Endodermal cell (in vitro differentiated cells): Measurements from ENCODE around the gene MTM1. TPM values are rescaled to one million over a fixed set of nuclear protein-coding genes. Genes with fewer than 3 reads are reported as not detected.

ENCODE experiments used
- DNase-seq: peaks from one replicate; pipeline ENCODE4 v3.0.0-alpha.2; 2017
- H3K27ac ChIP-seq: 2 replicates; pipeline ENCODE4 v1.5.1; 2013; ENCODE audit warnings: mild to moderate bottlenecking, low read depth, low read length, moderate library complexity
- H3K27me3 ChIP-seq: 2 replicates; pipeline ENCODE4 v1.6.1; 2013; ENCODE audit warnings: mild to moderate bottlenecking, low read length, moderate library complexity; ENCODE audit not compliant: insufficient read depth, control insufficient read depth, poor library complexity, severe bottlenecking
- H3K36me3 ChIP-seq: 2 replicates; pipeline ENCODE4 v1.7.0; 2013; ENCODE audit warnings: mild to moderate bottlenecking, low read length, moderate library complexity; ENCODE audit not compliant: control insufficient read depth, insufficient read depth
- H3K4me1 ChIP-seq: one replicate; pipeline ENCODE4 v1.7.0; 2013; ENCODE audit warnings: low read length; ENCODE audit not compliant: control insufficient read depth, insufficient read depth
- H3K4me3 ChIP-seq: 2 replicates; pipeline ENCODE4 v1.5.1; 2013; ENCODE audit warnings: mild to moderate bottlenecking, low read length, moderate library complexity
- H3K9ac ChIP-seq: 2 replicates; pipeline ENCODE4 v1.6.1; 2013; ENCODE audit warnings: mild to moderate bottlenecking, low read length, moderate library complexity; ENCODE audit not compliant: poor library complexity, severe bottlenecking; ENCODE audit errors: extremely low read depth
- H3K9me3 ChIP-seq: 2 replicates; pipeline ENCODE4 v1.6.1; 2013; ENCODE audit warnings: mild to moderate bottlenecking, low read length, moderate library complexity; ENCODE audit not compliant: control insufficient read depth
- H3K27ac Mint-ChIP-seq: 2 replicates; pipeline ENCODE4 v1.8.0; 2020; ENCODE audit warnings: mixed read lengths
- H3K27me3 Mint-ChIP-seq: 2 replicates; pipeline ENCODE4 v1.8.0; 2021; ENCODE audit warnings: mild to moderate bottlenecking, mixed read lengths; ENCODE audit not compliant: insufficient read depth
- H3K36me3 Mint-ChIP-seq: 2 replicates; pipeline ENCODE4 v1.8.0; 2020; ENCODE audit warnings: low read depth, mixed read lengths
- H3K4me1 Mint-ChIP-seq: 2 replicates; pipeline ENCODE4 v1.8.0; 2020; ENCODE audit warnings: mixed read lengths
- H3K4me3 Mint-ChIP-seq: 2 replicates; pipeline ENCODE4 v1.8.0; 2020; ENCODE audit warnings: mild to moderate bottlenecking, moderate library complexity, mixed read lengths
- H3K9me3 Mint-ChIP-seq: 2 replicates; pipeline ENCODE4 v1.8.0; 2020; ENCODE audit warnings: mild to moderate bottlenecking, mixed read lengths
- CTCF ChIP-seq: fragments of 200-600 bp; sonication (generic); conservative IDR thresholded peaks from 2 replicates; pipeline ENCODE4 v1.5.0; 2021; ENCODE audit warnings: antibody characterized with exemption, mild to moderate bottlenecking
- WGBS, 2 experiments: methylation state at CpG; one replicate each; pipeline versions ENCODE4 v1.1.5 to v1.1.7; 2013; ENCODE audit warnings: missing lambda C conversion rate in 2 of 2, mixed read lengths in 1 of 2; ENCODE audit not compliant: insufficient coverage in 1 of 2, insufficient read length in 1 of 2; 5-methylcytosine and 5-hydroxymethylcytosine counted together
- total RNA-seq, 2 donors: library from RNA; stranded (reverse); fragmentation: NEBNext Ultra II Directional in 1 of 2; extraction: Animal tissue kit (Norgen Biotek cat#: 25700) in 1 of 2; gene quantifications; 2 replicates in 1 of 2; 3 replicates in 1 of 2; pipeline ENCODE4 v1.2.1, GENCODE V29; 2021

The MTM1 gene
- total RNA-seq, 2 donors from 2014 or later = 5.9 to 9.8 TPM

DNA sequence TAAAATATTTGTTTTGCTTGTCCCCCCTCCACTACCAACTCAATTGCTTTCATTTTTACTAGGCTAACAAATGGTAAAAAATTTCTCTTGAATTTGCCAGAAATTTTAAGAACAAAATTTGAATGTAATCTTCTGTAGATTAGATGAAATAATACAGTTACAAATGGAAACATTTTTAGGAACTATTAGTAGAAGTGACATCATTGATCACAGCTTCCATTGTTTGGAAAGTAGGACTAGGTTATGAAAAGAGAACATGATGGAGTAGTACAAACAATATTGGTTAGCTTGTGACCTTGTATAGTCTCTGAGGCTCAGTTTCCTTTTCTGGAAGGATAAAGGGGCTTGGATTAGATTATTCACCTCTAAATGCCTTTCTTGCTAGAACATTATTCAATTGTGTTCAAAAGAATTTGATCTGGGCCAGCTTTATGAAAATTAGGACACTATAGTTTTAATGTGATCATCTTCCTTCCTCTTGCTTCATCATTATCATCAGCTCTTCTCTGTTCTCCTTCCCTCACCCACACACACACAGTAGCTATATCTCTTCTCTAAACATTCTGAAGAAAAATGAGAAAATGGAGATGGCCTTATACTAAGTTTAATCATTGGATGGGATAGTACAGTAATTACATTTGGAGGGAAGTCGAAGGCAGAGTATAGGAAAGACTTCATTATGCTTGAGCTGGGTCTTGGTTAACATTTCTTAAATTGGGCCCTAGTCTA, 134.7 kb downstream of the MTM1 start:
- no peaks in the 10 kb centered on the region for H3K4me1 Mint-ChIP-seq
- no peak overlapping the region for H3K27ac Mint-ChIP-seq
- H3K9me3 ChIP-seq = no peaks in the 10 kb centered on the region
- DNase-seq = no peak
- no peak overlapping the region for H3K27ac ChIP-seq
- TF ChIP-seq CTCF = no peak
- WGBS, 2 experiments = 92% methylated on average over 1 of the region's 1 CpG; no CpG with 5 or more reads in 1 of the 2 experiments
- H3K4me1 ChIP-seq = no peaks in the 10 kb centered on the region
- H3K27me3 Mint-ChIP-seq = no peaks in the 10 kb centered on the region
- H3K4me3 Mint-ChIP-seq = no peak overlapping the region
- peaks cover 25% of the 10 kb centered on the region for H3K9me3 Mint-ChIP-seq
- no peaks in the 10 kb centered on the region for H3K27me3 ChIP-seq
- no peak overlapping the region for H3K9ac ChIP-seq
- peaks cover 12% of the 10 kb centered on the region for H3K36me3 ChIP-seq
- no peak overlapping the region for H3K4me3 ChIP-seq
- peaks cover 11% of the 10 kb centered on the region for H3K36me3 Mint-ChIP-seq

GRCh38 chrX:150703695-150703974, 135.2 kb downstream of the MTM1 start:
- Mint-ChIP-seq H3K36me3 (peaks cover 11% of the 10 kb centered on the region), H3K27ac (no peak overlapping the region), H3K4me1 (no peaks in the 10 kb centered on the region), H3K4me3 (no peak overlapping the region), H3K9me3 (peaks cover 27% of the 10 kb centered on the region), H3K27me3 (no peaks in the 10 kb centered on the region)
- TF ChIP-seq CTCF = no peak
- no peaks in the 10 kb centered on the region for H3K4me1 ChIP-seq
- DNase-seq = no peak
- no peaks in the 10 kb centered on the region for H3K9me3 ChIP-seq
- H3K9ac ChIP-seq = no peak overlapping the region
- H3K36me3 ChIP-seq = peaks cover 12% of the 10 kb centered on the region
- no peak overlapping the region for H3K27ac ChIP-seq
- no peak overlapping the region for H3K4me3 ChIP-seq
- no peaks in the 10 kb centered on the region for H3K27me3 ChIP-seq

DNA sequence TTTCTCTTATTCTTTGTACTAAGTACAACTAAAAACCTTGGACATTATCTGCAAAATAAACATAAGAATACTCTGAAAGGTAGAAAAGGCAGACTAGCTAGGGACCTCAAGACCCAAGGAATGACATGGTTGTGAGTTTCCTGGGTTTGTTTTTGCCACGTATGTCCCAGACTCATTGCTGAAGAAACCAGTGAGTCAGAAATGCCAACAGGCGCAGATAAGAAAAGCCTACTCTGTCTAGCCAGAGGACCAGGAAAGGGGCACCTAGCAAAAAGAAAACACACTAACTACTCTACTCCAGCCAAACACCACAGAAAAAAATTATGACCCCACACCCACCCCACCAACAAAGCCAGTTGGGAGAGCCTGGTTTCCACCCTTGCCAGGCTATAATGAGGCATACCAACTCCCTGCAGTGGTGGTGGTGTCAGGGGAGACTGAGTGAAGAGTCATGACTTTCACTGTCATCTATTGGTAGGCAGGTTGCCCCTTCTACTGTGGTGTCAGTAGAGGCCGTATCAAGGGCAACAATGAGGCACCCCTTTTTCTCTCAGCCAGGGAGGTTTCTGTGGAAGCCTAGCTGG, 135.7 kb downstream of the MTM1 start:
- Histone ChIP-seq H3K27me3 (no peaks in the 10 kb centered on the region), H3K27ac (no peak overlapping the region), H3K4me3 (no peak overlapping the region), H3K4me1 (no peaks in the 10 kb centered on the region), H3K9me3 (no peaks in the 10 kb centered on the region), H3K36me3 (peaks cover 14% of the 10 kb centered on the region), H3K9ac (no peak overlapping the region)
- Mint-ChIP-seq H3K27me3 (no peaks in the 10 kb centered on the region), H3K9me3 (peaks cover 31% of the 10 kb centered on the region), H3K4me1 (no peaks in the 10 kb centered on the region), H3K4me3 (no peak overlapping the region), H3K27ac (no peak overlapping the region), H3K36me3 (peaks cover 13% of the 10 kb centered on the region)
- 89% methylated on average over 3 of the region's 3 CpGs; no CpG with 5 or more reads in 1 of the 2 experiments for WGBS, 2 experiments
- no peak for TF ChIP-seq CTCF
- DNase-seq = no peak
